Hepatocyte (in vitro differentiated cells): ENCODE data around the gene ZNF503.

ENCODE experiments used
- EZH2 ChIP-seq: fragments of 200-600 bp; sonication (generic); IDR thresholded peaks from 2 replicates; pipeline ENCODE4 v1.6.1; 2016; ENCODE audit warnings: antibody characterized with exemption, mild to moderate bottlenecking, borderline replicate concordance
- EZH2phosphoT487 ChIP-seq: fragments of 200-600 bp; sonication (generic); IDR thresholded peaks from one replicate; pipeline ENCODE4 v1.6.1; 2018; ENCODE audit warnings: antibody characterized with exemption, mild to moderate bottlenecking, low read depth, moderate library complexity; ENCODE audit not compliant: unreplicated experiment, severe bottlenecking
- TF ChIP-seq, protein P1 (sequence below): fragments of 200-600 bp; sonication (generic); IDR thresholded peaks from 2 replicates; pipeline ENCODE4 v1.5.1; 2016; ENCODE audit warnings: antibody characterized with exemption, mild to moderate bottlenecking; ENCODE audit not compliant: poor library complexity

DNA sequence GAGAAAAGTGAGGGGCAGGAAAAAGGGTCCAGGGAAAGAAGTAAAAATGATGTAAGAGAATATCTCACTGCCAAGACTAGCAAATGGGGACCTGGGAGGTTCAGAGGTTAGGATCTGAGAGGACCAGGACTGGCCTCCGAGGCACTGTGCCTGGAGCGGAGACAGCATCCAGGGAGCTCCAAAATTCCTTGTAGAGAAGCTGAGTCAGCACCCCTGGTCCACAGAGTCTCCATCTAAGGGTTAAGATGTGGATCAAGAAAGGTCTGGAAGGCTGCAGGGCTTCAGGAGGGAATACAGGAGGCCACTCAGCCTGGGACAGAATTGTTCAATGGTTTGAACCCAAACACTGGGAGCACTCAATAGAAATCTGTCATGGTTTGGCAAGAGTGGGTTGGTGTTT lies 30.6 kb downstream of the ZNF503 start:
- TF ChIP-seq EZH2 = no peak
- TF ChIP-seq, protein P1, sequence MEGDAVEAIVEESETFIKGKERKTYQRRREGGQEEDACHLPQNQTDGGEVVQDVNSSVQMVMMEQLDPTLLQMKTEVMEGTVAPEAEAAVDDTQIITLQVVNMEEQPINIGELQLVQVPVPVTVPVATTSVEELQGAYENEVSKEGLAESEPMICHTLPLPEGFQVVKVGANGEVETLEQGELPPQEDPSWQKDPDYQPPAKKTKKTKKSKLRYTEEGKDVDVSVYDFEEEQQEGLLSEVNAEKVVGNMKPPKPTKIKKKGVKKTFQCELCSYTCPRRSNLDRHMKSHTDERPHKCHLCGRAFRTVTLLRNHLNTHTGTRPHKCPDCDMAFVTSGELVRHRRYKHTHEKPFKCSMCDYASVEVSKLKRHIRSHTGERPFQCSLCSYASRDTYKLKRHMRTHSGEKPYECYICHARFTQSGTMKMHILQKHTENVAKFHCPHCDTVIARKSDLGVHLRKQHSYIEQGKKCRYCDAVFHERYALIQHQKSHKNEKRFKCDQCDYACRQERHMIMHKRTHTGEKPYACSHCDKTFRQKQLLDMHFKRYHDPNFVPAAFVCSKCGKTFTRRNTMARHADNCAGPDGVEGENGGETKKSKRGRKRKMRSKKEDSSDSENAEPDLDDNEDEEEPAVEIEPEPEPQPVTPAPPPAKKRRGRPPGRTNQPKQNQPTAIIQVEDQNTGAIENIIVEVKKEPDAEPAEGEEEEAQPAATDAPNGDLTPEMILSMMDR = no peak
- TF ChIP-seq EZH2phosphoT487 = no peak
